OCI-LY1 (cell line): Measurements from ENCODE around the gene RAX.

Experiments used
- H2AFZ ChIP-seq: fragments of 200-600 bp; sonication (generic), shearing (Covaris generic); 2 replicates; pipeline ENCODE4 v1.6.0; 2014; ENCODE audit warnings: antibody characterized with exemption, mild to moderate bottlenecking, low read length
- H3F3A ChIP-seq: fragments of 200-600 bp; sonication (generic), shearing (Covaris generic); 2 replicates; pipeline ENCODE4 v1.6.0; 2014; ENCODE audit warnings: mild to moderate bottlenecking, antibody characterized with exemption, low read length, moderate library complexity; ENCODE audit not compliant: insufficient read depth
- H3K27ac ChIP-seq: fragments of 200-600 bp; sonication (generic); 2 replicates; pipeline ENCODE4 v1.5.1; 2014; ENCODE audit warnings: low read length, mixed run types, mild to moderate bottlenecking, low read depth; ENCODE audit not compliant: poor library complexity, severe bottlenecking
- H3K27me3 ChIP-seq: fragments of 200-600 bp; sonication (generic); 2 replicates; pipeline ENCODE4 v1.6.0; 2014; ENCODE audit warnings: antibody characterized with exemption, mild to moderate bottlenecking, low read length, moderate library complexity; ENCODE audit not compliant: insufficient read depth
- H3K36me3 ChIP-seq: fragments of 200-600 bp; sonication (generic); 2 replicates; pipeline ENCODE4 v1.6.1; 2014; ENCODE audit warnings: mild to moderate bottlenecking, antibody characterized with exemption, low read length, moderate library complexity, mixed read lengths; ENCODE audit not compliant: insufficient read depth
- H3K4me1 ChIP-seq: fragments of 200-600 bp; sonication (generic); 2 replicates; pipeline ENCODE4 v1.5.1; 2014; ENCODE audit warnings: mild to moderate bottlenecking, low read length, moderate library complexity; ENCODE audit not compliant: insufficient read depth, severe bottlenecking
- H3K4me2 ChIP-seq: fragments of 200-600 bp; sonication (generic), shearing (Covaris generic); 2 replicates; pipeline ENCODE4 v1.6.1; 2014; ENCODE audit warnings: low read length
- H3K4me3 ChIP-seq: fragments of 200-600 bp; sonication (generic); 2 replicates; pipeline ENCODE4 v1.5.1; 2014; ENCODE audit warnings: low read length, low read depth, mild to moderate bottlenecking, mixed read lengths; ENCODE audit not compliant: poor library complexity, severe bottlenecking
- H3K79me2 ChIP-seq: fragments of 200-600 bp; shearing (Covaris generic); 2 replicates; pipeline ENCODE4 v1.6.1; 2016; ENCODE audit warnings: mixed run types, low read length, mixed read lengths; ENCODE audit not compliant: insufficient read depth
- H3K9ac ChIP-seq: fragments of 200-600 bp; sonication (generic), shearing (Covaris generic); 2 replicates; pipeline ENCODE4 v1.6.1; 2014; ENCODE audit warnings: mild to moderate bottlenecking, low read length, mixed read lengths
- H3K9me2 ChIP-seq: fragments of 200-600 bp; sonication (generic), shearing (Covaris generic); 2 replicates; pipeline ENCODE4 v1.6.1; 2014; ENCODE audit warnings: low read depth, mild to moderate bottlenecking, low read length, mixed read lengths
- H3K9me3 ChIP-seq: fragments of 200-600 bp; shearing (Covaris generic); 2 replicates; pipeline ENCODE4 v1.6.1; 2014; ENCODE audit warnings: low read length, mixed read lengths
- H4K20me1 ChIP-seq: fragments of 200-600 bp; sonication (generic), shearing (Covaris generic); 2 replicates; pipeline ENCODE4 v1.6.0; 2016; ENCODE audit warnings: mild to moderate bottlenecking, low read length; ENCODE audit not compliant: insufficient read depth
- CTCF ChIP-seq: fragments of 200-600 bp; sonication (generic), shearing (Covaris generic); IDR thresholded peaks from 2 replicates; pipeline ENCODE4 v1.5.1; 2017; ENCODE audit warnings: mild to moderate bottlenecking, antibody characterized with exemption, low read length, moderate library complexity, mixed read lengths
- EZH2 ChIP-seq: fragments of 200-600 bp; sonication (generic), shearing (Covaris generic); IDR thresholded peaks from 2 replicates; pipeline ENCODE4 v1.8.0; 2017; ENCODE audit warnings: borderline replicate concordance, mixed run types, mild to moderate bottlenecking, antibody characterized with exemption, low read length, moderate library complexity, mixed read lengths

The RAX gene

GRCh38 chr18:59222341-59222740, 50.9 kb downstream of the RAX start:
- Histone ChIP-seq H3K36me3 (no peaks in the 10 kb centered on the region), H3K4me2 (no peak overlapping the region), H3K79me2 (no peaks in the 10 kb centered on the region), H3F3A (no peaks in the 10 kb centered on the region), H3K27ac (no peak overlapping the region), H3K9ac (no peak overlapping the region), H2AFZ (no peak overlapping the region), H3K9me3 (no peaks in the 10 kb centered on the region), H3K4me3 (no peak overlapping the region), H3K9me2 (no peaks in the 10 kb centered on the region), H4K20me1 (no peaks in the 10 kb centered on the region), H3K27me3 (no peaks in the 10 kb centered on the region), H3K4me1 (no peaks in the 10 kb centered on the region)
- TF ChIP-seq EZH2 (no peak), CTCF (no peak)

- no peak overlapping the region for H3K27ac ChIP-seq
- H3K4me2 ChIP-seq = no peak overlapping the region
- H4K20me1 ChIP-seq = no peaks in the 10 kb centered on the region
- TF ChIP-seq CTCF = no peak
- TF ChIP-seq EZH2 = no peak
- no peaks in the 10 kb centered on the region for H3K9me3 ChIP-seq
- H3K79me2 ChIP-seq = no peaks in the 10 kb centered on the region
- no peaks in the 10 kb centered on the region for H3K9me2 ChIP-seq
- no peaks in the 10 kb centered on the region for H3K36me3 ChIP-seq
- H3K4me3 ChIP-seq = no peak overlapping the region
- no peak overlapping the region for H2AFZ ChIP-seq
- no peaks in the 10 kb centered on the region for H3K27me3 ChIP-seq
- no peaks in the 10 kb centered on the region for H3F3A ChIP-seq
- no peaks in the 10 kb centered on the region for H3K4me1 ChIP-seq
- H3K9ac ChIP-seq = no peak overlapping the region
Observed at GRCh38 chr18:59220784-59221765, 52.2 kb downstream of the RAX start.

- Histone ChIP-seq H4K20me1 (no peaks in the 10 kb centered on the region), H3F3A (no peaks in the 10 kb centered on the region), H3K79me2 (no peaks in the 10 kb centered on the region), H3K4me2 (no peak overlapping the region), H2AFZ (no peak overlapping the region), H3K27me3 (no peaks in the 10 kb centered on the region), H3K4me1 (no peaks in the 10 kb centered on the region), H3K4me3 (no peak overlapping the region), H3K9me3 (no peaks in the 10 kb centered on the region), H3K27ac (no peak overlapping the region), H3K9me2 (no peaks in the 10 kb centered on the region), H3K9ac (no peak overlapping the region), H3K36me3 (no peaks in the 10 kb centered on the region)
- TF ChIP-seq CTCF (no peak), EZH2 (no peak)
Observed at GRCh38 chr18:59220164-59220783, 53.0 kb downstream of the RAX start.
